HepG2 (cell line): ENCODE results near the gene SPTB. TPM values are rescaled to one million over a fixed set of nuclear protein-coding genes. Genes with fewer than 3 reads are reported as not detected.

Source experiments
- ATAC-seq: fragments of 200-7000 bp; cut with Tn5 transposase; 3 replicates; pipeline ENCODE4 v1.9.1; 2020; ENCODE audit warnings: mild to moderate bottlenecking, moderate library complexity
- BruUV-seq: library from RNA; stranded (reverse); fragments of 400-500 nt; replicated peaks from 2 replicates; lab custom pipeline; 2021; lab: Mats Ljungman, UMichigan
- CTCF ChIA-PET: fragments of 300-600 bp; formaldehyde crosslinking; extraction: SDS; loops from one replicate; lab custom pipeline; 2021; ENCODE audit warnings: low total read pairs, inconsistent platforms, low intra/inter-chr PET ratio; lab: Yijun Ruan, JAX
- POLR2A ChIA-PET: fragments of 350-600 bp; sonication (Branson Sonifier 250); formaldehyde crosslinking; loops from one replicate; lab custom pipeline; 2020; ENCODE audit warnings: antibody characterized with exemption, inconsistent platforms; lab: Yijun Ruan, JAX
- DNase-seq: peaks from one replicate; pipeline ENCODE4 v3.0.0-alpha.2; 2015; ENCODE audit warnings: low spot score
- FAIRE-seq: peaks from 3 replicates; lab custom pipeline; 2011; peaks lifted over from hg19 to GRCh38; lab: Jason Lieb, UNC
- H2AFZ ChIP-seq: one replicate; pipeline ENCODE4 v1.6.1; 2011; ENCODE audit warnings: low read length, inconsistent platforms
- H3K27ac ChIP-seq: fragments of 300-600 bp; 3 replicates; pipeline ENCODE4 v1.8.0; 2011; ENCODE audit warnings: mixed run types, mild to moderate bottlenecking, mixed read lengths, low read length, inconsistent platforms; ENCODE audit not compliant: insufficient read depth; ENCODE audit errors: extremely low read length
- H3K27me3 ChIP-seq, 2 experiments: fragments of 200-600 bp in 1 of 2; 2 replicates in 1 of 2; 3 replicates in 1 of 2; pipeline versions ENCODE4 v1.6.0 to v1.8.0; 2011; ENCODE audit warnings: low read length in 2 of 2, mild to moderate bottlenecking in 2 of 2, moderate library complexity in 2 of 2, inconsistent platforms in 1 of 2; ENCODE audit not compliant: insufficient read depth in 2 of 2, control insufficient read depth in 1 of 2
- H3K36me3 ChIP-seq, 2 experiments: fragments of 200-600 bp in 1 of 2; replicated peaks in 1 of 2; 2 replicates in 1 of 2; 3 replicates in 1 of 2; pipeline versions ENCODE4 v1.5.1 to v1.8.0; 2011; ENCODE audit warnings: low read length in 2 of 2, inconsistent platforms in 1 of 2; ENCODE audit not compliant: insufficient read depth in 2 of 2, control insufficient read depth in 1 of 2
- H3K4me1 ChIP-seq: 2 replicates; pipeline ENCODE4 v1.5.1; 2012; ENCODE audit warnings: low read length, inconsistent platforms; ENCODE audit not compliant: insufficient read depth
- H3K4me2 ChIP-seq: 2 replicates; pipeline ENCODE4 v1.6.0; 2011; ENCODE audit warnings: low read depth, low read length, inconsistent platforms
- H3K4me3 ChIP-seq, 3 experiments: fragments of 200-600 bp in 1 of 3; sonication (generic), shearing (Covaris generic) in 1 of 3; replicated peaks in 1 of 3; 2 replicates each; pipeline ENCODE4 v1.5.1; 2011 to 2016; ENCODE audit warnings: low read length in 3 of 3, inconsistent platforms in 2 of 3, low read depth in 2 of 3, mild to moderate bottlenecking in 2 of 3, control low read depth in 1 of 3, mixed read lengths in 1 of 3; ENCODE audit not compliant: insufficient read depth in 1 of 3
- H3K79me2 ChIP-seq: one replicate; pipeline ENCODE4 v1.6.1; 2011; ENCODE audit warnings: low read length, inconsistent platforms; ENCODE audit not compliant: insufficient read depth
- H3K9ac ChIP-seq: 2 replicates; pipeline ENCODE4 v1.6.0; 2011; ENCODE audit warnings: mild to moderate bottlenecking, low read depth, low read length, inconsistent platforms; ENCODE audit not compliant: insufficient read depth
- H3K9me3 ChIP-seq: 2 replicates; pipeline ENCODE4 v1.5.1; 2012; ENCODE audit warnings: mild to moderate bottlenecking, low read length
- H4K20me1 ChIP-seq: 2 replicates; pipeline ENCODE4 v1.6.0; 2011; ENCODE audit warnings: inconsistent platforms, mild to moderate bottlenecking, low read length, moderate library complexity; ENCODE audit not compliant: insufficient read depth
- BCLAF1 ChIP-seq: fragments of 450-650 bp; IDR thresholded peaks from 2 replicates; pipeline ENCODE4 v1.6.1; 2017; ENCODE audit warnings: mild to moderate bottlenecking
- E2F5 ChIP-seq: sonication (generic); formaldehyde crosslinking; conservative IDR thresholded peaks from 2 replicates; pipeline ENCODE4 v1.4.0; 2020; ENCODE audit warnings: missing genetic modification reagents
- FOXJ3 ChIP-seq: sonication (generic); formaldehyde crosslinking; IDR thresholded peaks from 2 replicates; pipeline ENCODE4 v1.4.0; 2020; ENCODE audit warnings: missing genetic modification reagents, mild to moderate bottlenecking, borderline replicate concordance
- MED13 ChIP-seq: sonication (generic); formaldehyde crosslinking; IDR thresholded peaks from 2 replicates; pipeline ENCODE4 v1.5.0; 2020; ENCODE audit warnings: missing genetic modification reagents
- MEF2D ChIP-seq: sonication (generic); formaldehyde crosslinking; IDR thresholded peaks from 2 replicates; pipeline ENCODE4 v1.5.1; 2020; ENCODE audit warnings: mild to moderate bottlenecking, missing genetic modification reagents
- MLLT10 ChIP-seq: sonication (generic); formaldehyde crosslinking; IDR thresholded peaks from 2 replicates; pipeline ENCODE4 v1.4.0; 2020; ENCODE audit warnings: missing genetic modification reagents
- PRMT3 ChIP-seq: sonication (generic); formaldehyde crosslinking; IDR thresholded peaks from 2 replicates; pipeline ENCODE4 v1.8.1; 2022; ENCODE audit warnings: low read depth, mild to moderate bottlenecking, moderate library complexity, missing genetic modification reagents, borderline replicate concordance
- REL ChIP-seq: sonication (generic); formaldehyde crosslinking; conservative IDR thresholded peaks from 2 replicates; pipeline ENCODE4 v1.8.0; 2022; ENCODE audit warnings: mild to moderate bottlenecking, missing genetic modification reagents, moderate library complexity
- RFX3 ChIP-seq: IDR thresholded peaks from 2 replicates; pipeline ENCODE4 v1.6.1; 2016; ENCODE audit warnings: missing biosample characterization, missing genetic modification reagents
- TARDBP ChIP-seq: sonication (generic); formaldehyde crosslinking; IDR thresholded peaks from 2 replicates; pipeline ENCODE4 v1.8.0; 2022; ENCODE audit warnings: mild to moderate bottlenecking, missing genetic modification reagents
- ZEB1 ChIP-seq: IDR thresholded peaks from 2 replicates; pipeline ENCODE4 v1.6.1; 2012; ENCODE audit warnings: mild to moderate bottlenecking, low read depth, inconsistent platforms; ENCODE audit not compliant: insufficient replicate concordance
- ZNF317 ChIP-seq: sonication (generic); formaldehyde crosslinking; IDR thresholded peaks from 2 replicates; pipeline ENCODE4 v1.5.0; 2020; ENCODE audit warnings: mild to moderate bottlenecking, missing genetic modification reagents
- ZNF33B ChIP-seq: sonication (generic); formaldehyde crosslinking; IDR thresholded peaks from 2 replicates; pipeline ENCODE4 v1.5.1; 2020; ENCODE audit warnings: mild to moderate bottlenecking, missing genetic modification reagents
- WGBS: methylation state at CpG from one replicate; pipeline ENCODE4 v1.1.6; 2017; ENCODE audit warnings: low lambda C conversion rate; 5-methylcytosine and 5-hydroxymethylcytosine counted together
- in situ Hi-C: cut with HindIII; loops from 2 replicates; pipeline ENCODE4 v1.10.0; 2017; ENCODE audit warnings: low pct_unique_long_range_greater_than_20kb; ENCODE audit not compliant: extremely low pct_ligation_motif_present
- intact Hi-C: fragments of 100-400 bp; cut with micrococcal nuclease; formaldehyde crosslinking; loops from one replicate; pipeline ENCODE4 v1.10.0; 2022; ENCODE audit not compliant: unreplicated experiment
- polyA plus RNA-seq, 8 experiments: library from polyadenylated mRNA; depleted of rRNA in 3 of 8; stranded (reverse) in 7 of 8; unstranded in 1 of 8; fragments of >200 nt; fragmentation: Illumina TruSeq in 4 of 8; extraction: Trizol in 4 of 8; gene quantifications; 2 replicates each; pipeline versions ENCODE4 v1.2.1 to v1.2.3, GENCODE V29; 2011 to 2016; ENCODE audit warnings: low read depth in 4 of 8, missing spikeins in 1 of 8, mixed read lengths in 1 of 8; ENCODE audit not compliant: insufficient read depth in 1 of 8
- total RNA-seq, 5 experiments: library from RNA; depleted of rRNA; stranded (reverse); fragments of >200 nt; fragmentation: Illumina TruSeq; extraction: Trizol; gene quantifications; 2 replicates each; pipeline ENCODE4 v1.2.3, GENCODE V29; 2016; ENCODE audit warnings: low read depth in 1 of 5
- TF ChIP-seq, protein P1 (sequence below): sonication (generic); formaldehyde crosslinking; IDR thresholded peaks from 2 replicates; pipeline ENCODE4 v1.4.0; 2020; ENCODE audit warnings: missing genetic modification reagents

The SPTB gene
- total and polyA plus RNA-seq, 2 of the 13 experiments (the other 11 are each of a cell fraction or from before 2014, with no cell fraction given) = 0.01 to 0.02 TPM

GRCh38 chr14:64825006-64825405 lies 54.7 kb downstream of the SPTB start:
- H3K36me3 ChIP-seq = no peaks in the 10 kb centered on the region
- FAIRE-seq = no peak
- no peak overlapping the region for H3K4me3 ChIP-seq
- CTCF ChIA-PET = no interaction called here
- intact Hi-C loops = no loop called here
- TF ChIP-seq TARDBP = no peak
- no peak for TF ChIP-seq FOXJ3 (CRISPR knock-in tag)
- no peak for TF ChIP-seq PRMT3 (CRISPR knock-in tag)
- TF ChIP-seq, all 625 proteins: peak for 0
- H3K9me3 ChIP-seq = no peaks in the 10 kb centered on the region
- no peak overlapping the region for H3K27ac ChIP-seq
- 10% methylated on average over 2 of the region's 4 CpGs for WGBS
- ATAC-seq (no peak), DNase-seq (no peak)
- H3K9ac ChIP-seq = no peak overlapping the region
- H3K27me3 ChIP-seq = peaks cover 10 to 68% of the 10 kb centered on the region in 2 experiments
- peaks cover 16% of the 10 kb centered on the region for H3K4me1 ChIP-seq
- no peaks in the 10 kb centered on the region for H3K79me2 ChIP-seq
- POLR2A ChIA-PET = no interaction called here
- H4K20me1 ChIP-seq = no peaks in the 10 kb centered on the region
- BruUV-seq = no TSS peak
- in situ Hi-C loops = loop anchor here (10.0 kb wide), 1 partner anchor 160 kb away; the partner anchor contains the start of gene FNTB
- no peak overlapping the region for H3K4me2 ChIP-seq
- no peak overlapping the region for H2AFZ ChIP-seq

GRCh38 chr14:64824471-64824870 lies 55.2 kb downstream of the SPTB start:
- Histone ChIP-seq H3K27ac (no peak overlapping the region), H3K9ac (no peak overlapping the region), H2AFZ (no peak overlapping the region), H3K4me1 (peaks cover 16% of the 10 kb centered on the region), H3K27me3 (peaks cover 10 to 73% of the 10 kb centered on the region in 2 experiments), H3K4me3 (no peak overlapping the region), H4K20me1 (no peaks in the 10 kb centered on the region), H3K9me3 (no peaks in the 10 kb centered on the region), H3K36me3 (no peaks in the 10 kb centered on the region), H3K4me2 (no peak overlapping the region), H3K79me2 (no peaks in the 10 kb centered on the region)
- in situ Hi-C loops = loop anchor here (5.0 to 10.0 kb wide), 2 partner anchors 68 to 160 kb away; partner anchors contain the start of gene FNTB
- WGBS = 63% methylated on average over 3 of the region's 3 CpGs
- no TSS peak for BruUV-seq
- ATAC-seq (no peak), DNase-seq (no peak), FAIRE-seq (no peak)
- ChIA-PET POLR2A (no interaction called here), CTCF (interaction anchor here (2.0 kb wide), 1 partner anchor 67 kb away, joined by 21 read pairs; no protein-coding TSS in a partner anchor)
- intact Hi-C loops = loop anchor here (5.0 kb wide), 3 partner anchors 68 to 198 kb away; no protein-coding TSS in a partner anchor
- no peak for TF ChIP-seq ZNF33B (CRISPR knock-in tag)
- TF ChIP-seq BCLAF1 = no peak
- no peak for TF ChIP-seq ZNF317 (CRISPR knock-in tag)
- TF ChIP-seq, protein P1, sequence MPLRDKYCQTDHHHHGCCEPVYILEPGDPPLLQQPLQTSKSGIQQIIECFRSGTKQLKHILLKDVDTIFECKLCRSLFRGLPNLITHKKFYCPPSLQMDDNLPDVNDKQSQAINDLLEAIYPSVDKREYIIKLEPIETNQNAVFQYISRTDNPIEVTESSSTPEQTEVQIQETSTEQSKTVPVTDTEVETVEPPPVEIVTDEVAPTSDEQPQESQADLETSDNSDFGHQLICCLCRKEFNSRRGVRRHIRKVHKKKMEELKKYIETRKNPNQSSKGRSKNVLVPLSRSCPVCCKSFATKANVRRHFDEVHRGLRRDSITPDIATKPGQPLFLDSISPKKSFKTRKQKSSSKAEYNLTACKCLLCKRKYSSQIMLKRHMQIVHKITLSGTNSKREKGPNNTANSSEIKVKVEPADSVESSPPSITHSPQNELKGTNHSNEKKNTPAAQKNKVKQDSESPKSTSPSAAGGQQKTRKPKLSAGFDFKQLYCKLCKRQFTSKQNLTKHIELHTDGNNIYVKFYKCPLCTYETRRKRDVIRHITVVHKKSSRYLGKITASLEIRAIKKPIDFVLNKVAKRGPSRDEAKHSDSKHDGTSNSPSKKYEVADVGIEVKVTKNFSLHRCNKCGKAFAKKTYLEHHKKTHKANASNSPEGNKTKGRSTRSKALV (CRISPR knock-in tag) = no peak
- TF ChIP-seq REL = no peak
- TF ChIP-seq MLLT10 (CRISPR knock-in tag) = no peak
- no peak for TF ChIP-seq RFX3 (CRISPR knock-in tag)
- no peak for TF ChIP-seq ZEB1
- no peak for TF ChIP-seq MEF2D (CRISPR knock-in tag)
- no peak for TF ChIP-seq MED13 (CRISPR knock-in tag)
- TF ChIP-seq E2F5 (CRISPR knock-in tag) = no peak
